Glutamatergic neuron (in vitro differentiated cells): ENCODE measurements around the gene CNKSR1. TPM values are rescaled to one million over a fixed set of nuclear protein-coding genes. Genes with fewer than 3 reads are reported as not detected.

Experiments
- DNase-seq: peaks from one replicate; pipeline ENCODE4 v3.0.0; 2022
- H3K27ac Mint-ChIP-seq: one replicate; pipeline ENCODE4 v1.8.0; 2020; ENCODE audit warnings: mild to moderate bottlenecking, mixed read lengths, inconsistent platforms; ENCODE audit not compliant: unreplicated experiment
- H3K27me3 Mint-ChIP-seq: one replicate; pipeline ENCODE4 v1.8.0; 2020; ENCODE audit warnings: mild to moderate bottlenecking, moderate library complexity, mixed read lengths, inconsistent platforms; ENCODE audit not compliant: unreplicated experiment
- H3K36me3 Mint-ChIP-seq: one replicate; pipeline ENCODE4 v1.8.0; 2020; ENCODE audit warnings: mild to moderate bottlenecking, mixed read lengths, inconsistent platforms; ENCODE audit not compliant: unreplicated experiment
- H3K4me1 Mint-ChIP-seq: one replicate; pipeline ENCODE4 v1.8.0; 2020; ENCODE audit warnings: mild to moderate bottlenecking, low read depth, mixed read lengths, inconsistent platforms; ENCODE audit not compliant: unreplicated experiment
- H3K4me3 Mint-ChIP-seq: one replicate; pipeline ENCODE4 v1.8.0; 2020; ENCODE audit warnings: mild to moderate bottlenecking, mixed read lengths, inconsistent platforms; ENCODE audit not compliant: unreplicated experiment
- H3K9me3 Mint-ChIP-seq: one replicate; pipeline ENCODE4 v1.8.0; 2020; ENCODE audit warnings: mild to moderate bottlenecking, moderate library complexity, mixed read lengths, inconsistent platforms; ENCODE audit not compliant: unreplicated experiment
- total RNA-seq: library from RNA; stranded (reverse); fragmentation: NEBNext Ultra II Directional; extraction: Animal tissue kit (Norgen Biotek cat#: 25700); gene quantifications from one replicate; pipeline ENCODE4 v1.2.1, GENCODE V29; 2021; ENCODE audit not compliant: unreplicated experiment
- TF ChIP-seq, protein P1 (sequence below): fragments of 200-600 bp; sonication (generic); IDR thresholded peaks from one replicate; pipeline ENCODE4 v1.5.0; 2021; ENCODE audit not compliant: partially characterized antibody, unreplicated experiment

The CNKSR1 gene
- total RNA-seq, 1 donor from 2014 or later: 9.9 TPM

DNA sequence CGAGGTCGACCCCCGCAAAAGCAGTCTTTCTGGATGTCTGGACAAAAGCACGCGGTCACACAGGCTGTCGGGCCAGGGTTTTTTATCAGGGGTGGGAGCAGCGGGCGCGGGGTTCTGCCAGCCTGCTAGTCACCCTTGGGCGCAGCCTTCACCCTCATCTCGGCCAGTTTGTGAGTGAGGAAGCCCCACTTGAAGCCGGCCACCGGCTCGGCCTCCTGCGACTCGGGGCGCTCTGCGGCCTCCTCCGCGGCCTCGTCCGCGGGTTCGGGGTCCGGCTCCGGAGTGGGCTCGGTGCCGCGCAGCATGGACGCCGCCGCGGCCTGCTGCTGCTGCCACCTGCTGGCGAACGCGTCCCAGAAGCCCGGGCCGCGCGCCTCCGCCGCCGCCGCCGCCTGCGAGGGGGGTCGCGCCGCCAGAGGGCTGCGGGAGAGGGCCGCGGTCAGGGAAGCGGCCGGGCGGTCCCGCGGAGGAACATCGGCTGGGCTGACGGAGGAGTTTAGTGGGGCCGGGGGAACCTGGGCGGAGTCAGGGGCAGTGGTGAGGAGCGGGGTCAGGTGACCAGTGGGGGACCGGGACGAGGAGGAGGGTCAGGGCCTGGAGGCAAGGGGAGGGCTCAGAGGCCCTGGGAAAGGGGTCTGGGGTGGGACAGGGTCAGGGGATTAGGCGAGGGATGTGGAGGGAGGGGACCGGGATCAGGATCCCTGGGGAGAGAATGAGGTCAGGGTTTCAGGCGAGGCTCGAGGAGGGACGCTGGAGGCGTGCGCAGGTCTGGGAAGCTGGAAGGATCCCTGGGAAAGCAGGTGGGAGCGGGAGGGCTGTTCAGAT, 13.0 kb upstream of the CNKSR1 start:
- peak overlapping the region; percentile 70 for H3K27ac Mint-ChIP-seq
- peaks cover 19% of the 10 kb centered on the region for H3K27me3 Mint-ChIP-seq
- peak; percentile 83 for DNase-seq
- TF ChIP-seq, protein P1, sequence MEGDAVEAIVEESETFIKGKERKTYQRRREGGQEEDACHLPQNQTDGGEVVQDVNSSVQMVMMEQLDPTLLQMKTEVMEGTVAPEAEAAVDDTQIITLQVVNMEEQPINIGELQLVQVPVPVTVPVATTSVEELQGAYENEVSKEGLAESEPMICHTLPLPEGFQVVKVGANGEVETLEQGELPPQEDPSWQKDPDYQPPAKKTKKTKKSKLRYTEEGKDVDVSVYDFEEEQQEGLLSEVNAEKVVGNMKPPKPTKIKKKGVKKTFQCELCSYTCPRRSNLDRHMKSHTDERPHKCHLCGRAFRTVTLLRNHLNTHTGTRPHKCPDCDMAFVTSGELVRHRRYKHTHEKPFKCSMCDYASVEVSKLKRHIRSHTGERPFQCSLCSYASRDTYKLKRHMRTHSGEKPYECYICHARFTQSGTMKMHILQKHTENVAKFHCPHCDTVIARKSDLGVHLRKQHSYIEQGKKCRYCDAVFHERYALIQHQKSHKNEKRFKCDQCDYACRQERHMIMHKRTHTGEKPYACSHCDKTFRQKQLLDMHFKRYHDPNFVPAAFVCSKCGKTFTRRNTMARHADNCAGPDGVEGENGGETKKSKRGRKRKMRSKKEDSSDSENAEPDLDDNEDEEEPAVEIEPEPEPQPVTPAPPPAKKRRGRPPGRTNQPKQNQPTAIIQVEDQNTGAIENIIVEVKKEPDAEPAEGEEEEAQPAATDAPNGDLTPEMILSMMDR: peak; percentile 72
- no peaks in the 10 kb centered on the region for H3K36me3 Mint-ChIP-seq
- peaks cover 18% of the 10 kb centered on the region for H3K4me1 Mint-ChIP-seq
- peaks cover 7% of the 10 kb centered on the region for H3K9me3 Mint-ChIP-seq
- peak overlapping the region; percentile 84 for H3K4me3 Mint-ChIP-seq

GRCh38 chr1:26164861-26165842, 12.1 kb upstream of the CNKSR1 start:
- TF ChIP-seq, protein P1: no peak
- H3K36me3 Mint-ChIP-seq: no peaks in the 10 kb centered on the region
- DNase-seq: no peak
- H3K4me3 Mint-ChIP-seq: peak overlapping the region; percentile 84
- peaks cover 15% of the 10 kb centered on the region for H3K4me1 Mint-ChIP-seq
- peaks cover 5% of the 10 kb centered on the region for H3K9me3 Mint-ChIP-seq
- H3K27me3 Mint-ChIP-seq: peaks cover 19% of the 10 kb centered on the region
- peak overlapping the region; percentile 70 for H3K27ac Mint-ChIP-seq

DNA sequence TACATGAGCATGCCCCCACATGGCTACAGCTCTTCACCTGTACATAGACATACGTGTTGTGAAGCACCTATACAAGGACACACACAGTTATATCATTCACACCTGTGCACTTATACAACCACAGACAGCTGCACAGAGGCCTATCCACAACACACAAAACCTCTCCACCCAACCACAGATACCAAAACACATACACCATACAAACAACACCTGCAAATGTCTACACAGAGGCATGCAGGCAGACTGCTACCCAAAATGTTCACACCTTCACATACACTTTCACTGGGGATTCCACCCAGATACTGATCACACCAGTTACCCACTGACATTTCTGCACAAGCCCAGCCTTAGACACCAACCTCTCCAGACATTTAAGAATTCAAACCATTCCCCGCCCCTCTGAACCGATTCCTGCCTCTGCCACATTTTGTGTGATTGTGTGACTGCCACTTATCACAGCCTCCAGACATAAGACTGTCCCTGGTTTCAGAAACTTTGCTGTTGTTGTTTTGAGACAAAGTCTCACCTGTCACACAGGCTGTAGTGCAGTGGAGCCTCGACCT, 10.5 kb upstream of the CNKSR1 start:
- peaks cover 18% of the 10 kb centered on the region for H3K4me1 Mint-ChIP-seq
- H3K27ac Mint-ChIP-seq: peak overlapping the region; percentile 63
- H3K27me3 Mint-ChIP-seq: peaks cover 19% of the 10 kb centered on the region
- DNase-seq: no peak
- peaks cover 5% of the 10 kb centered on the region for H3K9me3 Mint-ChIP-seq
- TF ChIP-seq, protein P1: no peak
- H3K36me3 Mint-ChIP-seq: no peaks in the 10 kb centered on the region
- H3K4me3 Mint-ChIP-seq: no peak overlapping the region

DNA sequence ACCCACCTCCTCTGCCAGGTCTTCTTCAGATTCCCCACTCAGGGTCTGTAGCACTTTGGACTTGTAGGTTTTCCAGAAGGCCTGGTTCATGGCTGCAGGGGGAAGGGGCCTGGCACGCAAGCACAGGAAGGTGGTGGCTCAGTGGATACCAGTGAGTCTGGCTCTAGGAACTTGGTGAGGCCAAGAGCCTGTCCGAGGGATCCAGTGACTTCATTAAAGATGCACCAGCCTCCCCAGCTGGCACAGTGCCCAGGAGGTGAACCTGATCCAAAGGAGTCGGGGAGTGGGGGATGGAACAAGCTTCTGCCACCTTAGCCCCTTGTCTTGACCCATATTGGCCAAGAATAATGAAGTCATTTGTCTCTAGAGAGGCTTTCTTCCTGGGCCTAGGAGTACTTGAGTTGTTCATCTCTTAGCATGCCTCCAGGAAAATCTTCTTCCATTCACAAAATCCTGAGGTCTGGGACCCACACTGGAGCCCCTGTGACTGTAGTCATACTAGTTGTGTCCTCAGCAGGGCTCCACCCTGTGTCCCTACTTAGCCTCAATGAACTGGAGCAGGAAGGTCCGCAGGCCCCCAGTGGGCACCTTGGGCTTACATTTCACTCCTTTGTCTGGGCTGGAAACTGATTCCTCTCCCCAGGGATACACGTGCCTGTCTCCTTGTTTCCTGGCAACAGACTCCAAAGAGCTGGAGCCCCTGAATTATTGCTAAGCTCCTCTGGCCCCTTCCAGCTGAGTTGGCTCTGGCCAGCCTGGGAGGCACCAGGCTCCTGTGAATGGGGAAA, 8.7 kb upstream of the CNKSR1 start, which contains the start of gene C1orf232:
Gene C1orf232, minus strand, starts transcription at position 554 of the 788 bp plus-strand sequence. Its CDS starts 464 bp downstream, at position 90.
- Mint-ChIP-seq H3K9me3 (peaks cover 3% of the 10 kb centered on the region), H3K27me3 (peaks cover 17% of the 10 kb centered on the region), H3K36me3 (no peaks in the 10 kb centered on the region), H3K27ac (peak within 1 kb of the TSS; percentile 48), H3K4me3 (peak within 1 kb of the TSS; percentile 93), H3K4me1 (peaks cover 18% of the 10 kb centered on the region)
- no peak for DNase-seq
- TF ChIP-seq, protein P1: no peak
